Dendritic cell treated with granulocyte-macrophage colony-stimulating factor and Interleukin-4, amounts not matched to agents 40 ng/mL and 50 ng/mL, for 4 days (primary cell): ENCODE results near the gene DIO3.

Source experiments
- H3K27ac Mint-ChIP-seq: one replicate; pipeline ENCODE4 v1.8.0; 2022; ENCODE audit warnings: mild to moderate bottlenecking, mixed read lengths
- H3K27me3 Mint-ChIP-seq: one replicate; pipeline ENCODE4 v1.8.0; 2022; ENCODE audit warnings: mild to moderate bottlenecking, mixed read lengths
- H3K36me3 Mint-ChIP-seq: one replicate; pipeline ENCODE4 v1.8.0; 2022; ENCODE audit warnings: low read depth, mixed read lengths
- H3K4me1 Mint-ChIP-seq: one replicate; pipeline ENCODE4 v1.8.0; 2022; ENCODE audit warnings: low read depth, mixed read lengths
- H3K4me3 Mint-ChIP-seq: one replicate; pipeline ENCODE4 v1.8.0; 2022; ENCODE audit warnings: mild to moderate bottlenecking, moderate library complexity, mixed read lengths
- H3K9me3 Mint-ChIP-seq: one replicate; pipeline ENCODE4 v1.8.0; 2022; ENCODE audit warnings: mixed read lengths
- intact Hi-C: fragments of 100-400 bp; cut with micrococcal nuclease; formaldehyde crosslinking; loops from one replicate; pipeline ENCODE4 v1.15.0; 2022

Gene DIO3

GRCh38 chr14:101561145-101561896 lies at the start of gene DIO3:
Gene DIO3, plus strand, starts transcription at chr14:101561495.
- no peak within 1 kb of the TSS for H3K27ac Mint-ChIP-seq
- no peak within 1 kb of the TSS for H3K4me3 Mint-ChIP-seq
- intact Hi-C loops: no loop called here
- no peaks in the 10 kb centered on the region for H3K4me1 Mint-ChIP-seq
- H3K9me3 Mint-ChIP-seq: peaks cover 14% of the 10 kb centered on the region
- peaks cover 11% of the 10 kb centered on the region for H3K36me3 Mint-ChIP-seq
- H3K27me3 Mint-ChIP-seq: peaks cover 86% of the 10 kb centered on the region

- H3K27me3 Mint-ChIP-seq: no peaks in the 10 kb centered on the region
- no peak overlapping the region for H3K4me3 Mint-ChIP-seq
- no peaks in the 10 kb centered on the region for H3K36me3 Mint-ChIP-seq
- peaks cover 6% of the 10 kb centered on the region for H3K4me1 Mint-ChIP-seq
- intact Hi-C loops: no loop called here
- no peaks in the 10 kb centered on the region for H3K9me3 Mint-ChIP-seq
- H3K27ac Mint-ChIP-seq: no peak overlapping the region
Observed at GRCh38 chr14:101511620-101512375, 49.5 kb upstream of the DIO3 start.

GRCh38 chr14:101512376-101512695 lies 49.0 kb upstream of the DIO3 start:
- Mint-ChIP-seq H3K4me1 (peaks cover 6% of the 10 kb centered on the region), H3K36me3 (no peaks in the 10 kb centered on the region), H3K9me3 (no peaks in the 10 kb centered on the region), H3K27ac (no peak overlapping the region), H3K4me3 (no peak overlapping the region), H3K27me3 (no peaks in the 10 kb centered on the region)
- intact Hi-C loops: no loop called here

- no peaks in the 10 kb centered on the region for H3K36me3 Mint-ChIP-seq
- no peak overlapping the region for H3K27ac Mint-ChIP-seq
- no peaks in the 10 kb centered on the region for H3K27me3 Mint-ChIP-seq
- no peak overlapping the region for H3K4me3 Mint-ChIP-seq
- peaks cover 6% of the 10 kb centered on the region for H3K4me1 Mint-ChIP-seq
- intact Hi-C loops: no loop called here
- H3K9me3 Mint-ChIP-seq: no peaks in the 10 kb centered on the region
Observed at GRCh38 chr14:101514136-101514535, 47.2 kb upstream of the DIO3 start.

- intact Hi-C loops: no loop called here
- H3K4me1 Mint-ChIP-seq: peaks cover 6% of the 10 kb centered on the region
- H3K4me3 Mint-ChIP-seq: no peak overlapping the region
- H3K36me3 Mint-ChIP-seq: no peaks in the 10 kb centered on the region
- H3K27ac Mint-ChIP-seq: no peak overlapping the region
- H3K9me3 Mint-ChIP-seq: no peaks in the 10 kb centered on the region
- no peaks in the 10 kb centered on the region for H3K27me3 Mint-ChIP-seq
Observed at GRCh38 chr14:101516401-101516800, 44.9 kb upstream of the DIO3 start.

GRCh38 chr14:101518611-101519473 lies 42.5 kb upstream of the DIO3 start:
- Mint-ChIP-seq H3K27ac (no peak overlapping the region), H3K27me3 (peaks cover 2% of the 10 kb centered on the region), H3K4me1 (peaks cover 6% of the 10 kb centered on the region), H3K4me3 (no peak overlapping the region), H3K9me3 (no peaks in the 10 kb centered on the region), H3K36me3 (no peaks in the 10 kb centered on the region)
- intact Hi-C loops: no loop called here

- Mint-ChIP-seq H3K36me3 (no peaks in the 10 kb centered on the region), H3K9me3 (no peaks in the 10 kb centered on the region), H3K27me3 (peaks cover 2% of the 10 kb centered on the region), H3K27ac (no peak overlapping the region), H3K4me1 (no peaks in the 10 kb centered on the region), H3K4me3 (no peak overlapping the region)
- intact Hi-C loops: no loop called here
Observed at GRCh38 chr14:101520621-101521472, 40.4 kb upstream of the DIO3 start.

GRCh38 chr14:101521473-101521915 lies 39.8 kb upstream of the DIO3 start:
- H3K9me3 Mint-ChIP-seq: no peaks in the 10 kb centered on the region
- H3K27ac Mint-ChIP-seq: no peak overlapping the region
- peaks cover 2% of the 10 kb centered on the region for H3K27me3 Mint-ChIP-seq
- H3K4me3 Mint-ChIP-seq: no peak overlapping the region
- no peaks in the 10 kb centered on the region for H3K4me1 Mint-ChIP-seq
- intact Hi-C loops: no loop called here
- no peaks in the 10 kb centered on the region for H3K36me3 Mint-ChIP-seq

- no peak overlapping the region for H3K4me3 Mint-ChIP-seq
- H3K36me3 Mint-ChIP-seq: no peaks in the 10 kb centered on the region
- no peak overlapping the region for H3K27ac Mint-ChIP-seq
- intact Hi-C loops: no loop called here
- H3K27me3 Mint-ChIP-seq: peaks cover 2% of the 10 kb centered on the region
- no peaks in the 10 kb centered on the region for H3K4me1 Mint-ChIP-seq
- no peaks in the 10 kb centered on the region for H3K9me3 Mint-ChIP-seq
Observed at GRCh38 chr14:101521978-101522377, 39.3 kb upstream of the DIO3 start.

- Mint-ChIP-seq H3K9me3 (no peaks in the 10 kb centered on the region), H3K27ac (no peak overlapping the region), H3K36me3 (no peaks in the 10 kb centered on the region), H3K27me3 (peaks cover 4% of the 10 kb centered on the region), H3K4me1 (no peaks in the 10 kb centered on the region), H3K4me3 (no peak overlapping the region)
- intact Hi-C loops: no loop called here
Observed at GRCh38 chr14:101525640-101526527, 35.4 kb upstream of the DIO3 start.

- intact Hi-C loops: no loop called here
- Mint-ChIP-seq H3K27me3 (peaks cover 2% of the 10 kb centered on the region), H3K27ac (no peak overlapping the region), H3K9me3 (no peaks in the 10 kb centered on the region), H3K36me3 (no peaks in the 10 kb centered on the region), H3K4me1 (no peaks in the 10 kb centered on the region), H3K4me3 (no peak overlapping the region)
Observed at GRCh38 chr14:101527987-101528386, 33.3 kb upstream of the DIO3 start.

- Mint-ChIP-seq H3K4me1 (no peaks in the 10 kb centered on the region), H3K36me3 (no peaks in the 10 kb centered on the region), H3K27ac (no peak overlapping the region), H3K27me3 (peaks cover 2% of the 10 kb centered on the region), H3K4me3 (no peak overlapping the region), H3K9me3 (no peaks in the 10 kb centered on the region)
- intact Hi-C loops: no loop called here
Observed at GRCh38 chr14:101529079-101529478, 32.2 kb upstream of the DIO3 start.

GRCh38 chr14:101534198-101534597 lies 27.1 kb upstream of the DIO3 start:
- intact Hi-C loops: no loop called here
- no peaks in the 10 kb centered on the region for H3K36me3 Mint-ChIP-seq
- no peaks in the 10 kb centered on the region for H3K9me3 Mint-ChIP-seq
- peaks cover 30% of the 10 kb centered on the region for H3K4me1 Mint-ChIP-seq
- peaks cover 2% of the 10 kb centered on the region for H3K27me3 Mint-ChIP-seq
- H3K27ac Mint-ChIP-seq: no peak overlapping the region
- no peak overlapping the region for H3K4me3 Mint-ChIP-seq
